Neural cell (in vitro differentiated cells): ENCODE measurements around the gene CAMKV. TPM values are rescaled to one million over a fixed set of nuclear protein-coding genes. Genes with fewer than 3 reads are reported as not detected.

Source experiments
- H2AFZ ChIP-seq: fragments of 200-600, 300-800 bp; sonication (generic), shearing (Covaris generic); 2 replicates; pipeline ENCODE4 v1.6.0; 2014; ENCODE audit warnings: low read depth, mild to moderate bottlenecking, antibody characterized with exemption, low read length, moderate library complexity
- H3F3A ChIP-seq: fragments of 200-600 bp; shearing (Covaris generic); 2 replicates; pipeline ENCODE4 v1.6.1; 2016; ENCODE audit warnings: mild to moderate bottlenecking, moderate library complexity, mixed read lengths, antibody characterized with exemption, low read length; ENCODE audit not compliant: insufficient read depth, poor library complexity, severe bottlenecking
- H3K27ac ChIP-seq: fragments of 200-600, 300-800 bp; sonication (generic), shearing (Covaris generic); 2 replicates; pipeline ENCODE4 v1.5.1; 2014; ENCODE audit warnings: mild to moderate bottlenecking, low read length, moderate library complexity
- H3K27me3 ChIP-seq: fragments of 300-800, 200-600 bp; sonication (generic), shearing (Covaris generic); 2 replicates; pipeline ENCODE4 v1.6.0; 2014; ENCODE audit warnings: mild to moderate bottlenecking, low read depth, low read length, moderate library complexity; ENCODE audit not compliant: insufficient read depth
- H3K36me3 ChIP-seq: fragments of 300-800, 200-600 bp; sonication (generic), shearing (Covaris generic); 2 replicates; pipeline ENCODE4 v1.5.1; 2014; ENCODE audit warnings: mild to moderate bottlenecking, antibody characterized with exemption, low read length, moderate library complexity; ENCODE audit not compliant: insufficient read depth
- H3K4me2 ChIP-seq: fragments of 300-800, 200-600 bp; sonication (generic), shearing (Covaris generic); 2 replicates; pipeline ENCODE4 v1.6.0; 2014; ENCODE audit warnings: mild to moderate bottlenecking, low read length
- H3K4me3 ChIP-seq: fragments of 300-800, 200-600 bp; sonication (generic), shearing (Covaris generic); 2 replicates; pipeline ENCODE4 v1.5.1; 2014; ENCODE audit warnings: mild to moderate bottlenecking, low read length, moderate library complexity
- H3K79me2 ChIP-seq: fragments of 200-600 bp; shearing (Covaris generic); replicated peaks from 2 replicates; pipeline ENCODE4 v1.6.0; 2014; ENCODE audit warnings: mild to moderate bottlenecking, low read length, moderate library complexity; ENCODE audit not compliant: insufficient read depth
- H3K9ac ChIP-seq: fragments of 300-800, 200-600 bp; sonication (generic), shearing (Covaris generic); 2 replicates; pipeline ENCODE4 v1.6.1; 2016; ENCODE audit warnings: mild to moderate bottlenecking, low read length, mixed read lengths
- H3K9me2 ChIP-seq: fragments of 200-600 bp; shearing (Covaris generic); 2 replicates; pipeline ENCODE4 v1.6.1; 2016; ENCODE audit warnings: mild to moderate bottlenecking, low read length, mixed read lengths; ENCODE audit not compliant: insufficient read depth
- H3K9me3 ChIP-seq: fragments of 200-600, 300-800 bp; sonication (generic), shearing (Covaris generic); 2 replicates; pipeline ENCODE4 v1.6.1; 2016; ENCODE audit warnings: mild to moderate bottlenecking, mixed run types, low read length, moderate library complexity, mixed read lengths
- H4K20me1 ChIP-seq: fragments of 200-600 bp; shearing (Covaris generic); 2 replicates; pipeline ENCODE4 v1.6.1; 2016; ENCODE audit warnings: mild to moderate bottlenecking, mixed run types; ENCODE audit not compliant: insufficient read depth
- EP300 ChIP-seq: fragments of 450-650 bp; conservative IDR thresholded peaks from 2 replicates; pipeline ENCODE4 v1.6.1; 2014; ENCODE audit warnings: antibody characterized with exemption, mild to moderate bottlenecking, moderate library complexity; ENCODE audit not compliant: poor library complexity, severe bottlenecking
- EZH2 ChIP-seq: fragments of 200-600, 300-800 bp; shearing (Covaris generic), sonication (generic); IDR thresholded peaks from 2 replicates; pipeline ENCODE4 v1.6.1; 2014; ENCODE audit warnings: antibody characterized with exemption, low read length, borderline replicate concordance, mild to moderate bottlenecking; ENCODE audit not compliant: insufficient read depth, poor library complexity, severe bottlenecking
- MXI1 ChIP-seq: fragments of 450-650 bp; conservative IDR thresholded peaks from 2 replicates; pipeline ENCODE4 v1.6.1; 2014; ENCODE audit warnings: antibody characterized with exemption, mild to moderate bottlenecking; ENCODE audit not compliant: poor library complexity, severe bottlenecking
- POLR2AphosphoS5 ChIP-seq: IDR thresholded peaks from 2 replicates; pipeline ENCODE4 v1.6.1; 2012
- RAD21 ChIP-seq: fragments of 450-650 bp; conservative IDR thresholded peaks from 2 replicates; pipeline ENCODE4 v1.6.1; 2014; ENCODE audit warnings: antibody characterized with exemption, mild to moderate bottlenecking, moderate library complexity
- REST ChIP-seq: IDR thresholded peaks from 2 replicates; pipeline ENCODE4 v1.6.1; 2012; ENCODE audit warnings: borderline replicate concordance
- SMC3 ChIP-seq: fragments of 450-650 bp; conservative IDR thresholded peaks from 2 replicates; pipeline ENCODE4 v1.6.1; 2014; ENCODE audit warnings: antibody characterized with exemption, mild to moderate bottlenecking, moderate library complexity; ENCODE audit not compliant: poor library complexity
- TAF1 ChIP-seq: IDR thresholded peaks from 2 replicates; pipeline ENCODE4 v1.6.1; 2012; ENCODE audit warnings: low read depth
- polyA plus RNA-seq: library from polyadenylated mRNA; depleted of rRNA; stranded (reverse); fragments of >200 nt; gene quantifications from 2 replicates; pipeline ENCODE4 v1.2.3, GENCODE V29; 2014
- TF ChIP-seq, protein P1 (sequence below): fragments of 450-650 bp; IDR thresholded peaks from 2 replicates; pipeline ENCODE4 v1.5.1; 2014; ENCODE audit warnings: antibody characterized with exemption, mild to moderate bottlenecking, moderate library complexity; ENCODE audit not compliant: poor library complexity, severe bottlenecking

Gene CAMKV
- polyA plus RNA-seq, 1 donor from 2014 or later, result 293 TPM

- Histone ChIP-seq H3K4me3 (no peak overlapping the region), H2AFZ (no peak overlapping the region), H3K27ac (no peak overlapping the region), H3K79me2 (no peaks in the 10 kb centered on the region), H3K36me3 (no peaks in the 10 kb centered on the region), H4K20me1 (no peaks in the 10 kb centered on the region), H3F3A (no peaks in the 10 kb centered on the region), H3K9ac (no peak overlapping the region), H3K9me3 (no peaks in the 10 kb centered on the region), H3K4me2 (no peak overlapping the region), H3K27me3 (no peaks in the 10 kb centered on the region), H3K9me2 (no peaks in the 10 kb centered on the region)
- TF ChIP-seq EZH2 (no peak), RAD21 (no peak), TAF1 (no peak)
These were observed 26.6 kb upstream of the CAMKV start for GRCh38 chr3:49896345-49896744.

- no peak overlapping the region for H3K9ac ChIP-seq
- no peaks in the 10 kb centered on the region for H3K9me2 ChIP-seq
- no peaks in the 10 kb centered on the region for H3K79me2 ChIP-seq
- no peaks in the 10 kb centered on the region for H3F3A ChIP-seq
- H3K27me3 ChIP-seq, result no peaks in the 10 kb centered on the region
- no peaks in the 10 kb centered on the region for H3K36me3 ChIP-seq
- H3K4me2 ChIP-seq, result no peak overlapping the region
- no peak overlapping the region for H3K27ac ChIP-seq
- TF ChIP-seq RAD21 (no peak), REST (no peak), MXI1 (no peak), EZH2 (no peak), EP300 (no peak), SMC3 (no peak), TAF1 (no peak), POLR2AphosphoS5 (no peak)
- TF ChIP-seq, protein P1, sequence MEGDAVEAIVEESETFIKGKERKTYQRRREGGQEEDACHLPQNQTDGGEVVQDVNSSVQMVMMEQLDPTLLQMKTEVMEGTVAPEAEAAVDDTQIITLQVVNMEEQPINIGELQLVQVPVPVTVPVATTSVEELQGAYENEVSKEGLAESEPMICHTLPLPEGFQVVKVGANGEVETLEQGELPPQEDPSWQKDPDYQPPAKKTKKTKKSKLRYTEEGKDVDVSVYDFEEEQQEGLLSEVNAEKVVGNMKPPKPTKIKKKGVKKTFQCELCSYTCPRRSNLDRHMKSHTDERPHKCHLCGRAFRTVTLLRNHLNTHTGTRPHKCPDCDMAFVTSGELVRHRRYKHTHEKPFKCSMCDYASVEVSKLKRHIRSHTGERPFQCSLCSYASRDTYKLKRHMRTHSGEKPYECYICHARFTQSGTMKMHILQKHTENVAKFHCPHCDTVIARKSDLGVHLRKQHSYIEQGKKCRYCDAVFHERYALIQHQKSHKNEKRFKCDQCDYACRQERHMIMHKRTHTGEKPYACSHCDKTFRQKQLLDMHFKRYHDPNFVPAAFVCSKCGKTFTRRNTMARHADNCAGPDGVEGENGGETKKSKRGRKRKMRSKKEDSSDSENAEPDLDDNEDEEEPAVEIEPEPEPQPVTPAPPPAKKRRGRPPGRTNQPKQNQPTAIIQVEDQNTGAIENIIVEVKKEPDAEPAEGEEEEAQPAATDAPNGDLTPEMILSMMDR, result no peak
- H3K4me3 ChIP-seq, result no peak overlapping the region
- no peaks in the 10 kb centered on the region for H4K20me1 ChIP-seq
- H3K9me3 ChIP-seq, result no peaks in the 10 kb centered on the region
- H2AFZ ChIP-seq, result no peak overlapping the region
These were observed 26.1 kb upstream of the CAMKV start for GRCh38 chr3:49895791-49896190.

GRCh38 chr3:49889296-49889695, 19.6 kb upstream of the CAMKV start:
- Histone ChIP-seq H3K79me2 (no peaks in the 10 kb centered on the region), H3K9me3 (no peaks in the 10 kb centered on the region), H3K9ac (no peak overlapping the region), H2AFZ (no peak overlapping the region), H3K27ac (no peak overlapping the region), H3F3A (no peaks in the 10 kb centered on the region), H4K20me1 (no peaks in the 10 kb centered on the region), H3K4me2 (no peak overlapping the region), H3K27me3 (no peaks in the 10 kb centered on the region), H3K9me2 (no peaks in the 10 kb centered on the region), H3K36me3 (no peaks in the 10 kb centered on the region), H3K4me3 (no peak overlapping the region)
- TF ChIP-seq, protein P1, result no peak
- TF ChIP-seq REST (no peak), SMC3 (no peak), MXI1 (no peak), EP300 (no peak), RAD21 (no peak), TAF1 (no peak), EZH2 (no peak), POLR2AphosphoS5 (no peak)
